ENCODE measurements around the gene NSUN5. TPM values are rescaled to one million over a fixed set of nuclear protein-coding genes. Genes with fewer than 3 reads are reported as not detected.
"Not testable (repeated sequence)": the region's sequence is repeated elsewhere in the genome, so short reads cannot be mapped to it uniquely, and the experiment has no call there.

NSUN5 gene
- total RNA-seq, 4 donors from 2014 or later = 31.4 to 39.7 (median 35.0) TPM

- TF ChIP-seq, protein P1, sequence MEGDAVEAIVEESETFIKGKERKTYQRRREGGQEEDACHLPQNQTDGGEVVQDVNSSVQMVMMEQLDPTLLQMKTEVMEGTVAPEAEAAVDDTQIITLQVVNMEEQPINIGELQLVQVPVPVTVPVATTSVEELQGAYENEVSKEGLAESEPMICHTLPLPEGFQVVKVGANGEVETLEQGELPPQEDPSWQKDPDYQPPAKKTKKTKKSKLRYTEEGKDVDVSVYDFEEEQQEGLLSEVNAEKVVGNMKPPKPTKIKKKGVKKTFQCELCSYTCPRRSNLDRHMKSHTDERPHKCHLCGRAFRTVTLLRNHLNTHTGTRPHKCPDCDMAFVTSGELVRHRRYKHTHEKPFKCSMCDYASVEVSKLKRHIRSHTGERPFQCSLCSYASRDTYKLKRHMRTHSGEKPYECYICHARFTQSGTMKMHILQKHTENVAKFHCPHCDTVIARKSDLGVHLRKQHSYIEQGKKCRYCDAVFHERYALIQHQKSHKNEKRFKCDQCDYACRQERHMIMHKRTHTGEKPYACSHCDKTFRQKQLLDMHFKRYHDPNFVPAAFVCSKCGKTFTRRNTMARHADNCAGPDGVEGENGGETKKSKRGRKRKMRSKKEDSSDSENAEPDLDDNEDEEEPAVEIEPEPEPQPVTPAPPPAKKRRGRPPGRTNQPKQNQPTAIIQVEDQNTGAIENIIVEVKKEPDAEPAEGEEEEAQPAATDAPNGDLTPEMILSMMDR (IDR thresholded peaks at IDR 0.05) = no peak
- TF ChIP-seq POLR2A (IDR thresholded peaks at IDR 0.05) = no peak
- no peak overlapping the region for H3K4me3 ChIP-seq (ENCODE audit: low read depth, poor library complexity, severe bottlenecking)
- intact Hi-C loops (cut with DNase I; ENCODE audit: low total_unique reads) = no loop called here
- DNase-seq (ENCODE audit: low spot score in 2 of 2) = no peak
- WGBS, 2 donors = 65 to 68% methylated on average over 6 of the region's 6 CpGs
These were observed 22.1 kb upstream of the NSUN5 start for GRCh38 chr7:73330772-73331171.

DNA sequence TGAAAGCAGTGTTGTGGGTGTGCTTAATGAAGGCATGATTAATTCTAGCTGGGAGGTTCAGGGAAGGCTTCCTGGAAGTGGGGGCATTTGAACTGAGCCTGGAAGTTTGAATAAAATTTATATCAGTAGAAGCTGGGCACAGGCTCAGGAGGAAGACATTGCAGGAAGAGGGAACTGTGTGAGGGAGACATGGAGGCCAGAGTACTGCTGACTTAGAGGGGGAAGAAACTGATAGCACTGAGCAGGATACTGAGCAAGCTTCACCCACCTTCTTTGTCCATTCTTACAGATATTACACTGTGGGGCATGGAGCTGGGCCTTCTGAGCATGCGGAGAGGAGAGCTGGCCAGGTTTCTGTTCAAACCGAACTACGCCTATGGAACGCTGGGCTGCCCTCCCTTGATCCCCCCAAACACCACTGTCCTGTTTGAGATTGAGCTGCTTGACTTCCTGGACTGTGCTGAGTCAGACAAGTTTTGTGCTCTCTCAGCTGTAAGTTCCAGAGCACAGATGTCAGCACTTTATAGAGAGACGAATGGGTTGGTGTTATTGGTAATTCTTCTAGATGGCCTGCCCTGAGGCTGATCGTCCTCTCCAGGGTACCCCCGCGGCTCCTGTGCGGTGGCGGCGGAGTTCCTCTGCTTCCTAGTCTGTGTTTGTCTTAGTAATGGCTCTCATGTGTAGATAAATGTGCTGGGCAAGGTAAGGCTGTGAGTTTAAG lies 21.4 kb upstream of the NSUN5 start:
- no peak overlapping the region for H3K4me3 ChIP-seq (ENCODE audit: low read depth, poor library complexity, severe bottlenecking)
- WGBS, 2 donors = 38 to 42% methylated on average over 11 of the region's 11 CpGs
- TF ChIP-seq, protein P1 (IDR thresholded peaks at IDR 0.05) = no peak
- no peak for TF ChIP-seq POLR2A (IDR thresholded peaks at IDR 0.05)
- DNase-seq (ENCODE audit: low spot score in 2 of 2) = no peak
- intact Hi-C loops (cut with DNase I; ENCODE audit: low total_unique reads) = no loop called here

- WGBS, 2 donors = 92 to 97% methylated on average over 10 of the region's 10 CpGs
- intact Hi-C loops (cut with DNase I; ENCODE audit: low total_unique reads) = no loop called here
- no peak for TF ChIP-seq POLR2A (IDR thresholded peaks at IDR 0.05)
- TF ChIP-seq, protein P1 (IDR thresholded peaks at IDR 0.05) = no peak
- DNase-seq (ENCODE audit: low spot score in 2 of 2) = no peak
- no peak overlapping the region for H3K4me3 ChIP-seq (ENCODE audit: low read depth, poor library complexity, severe bottlenecking)
These were observed 20.1 kb upstream of the NSUN5 start for GRCh38 chr7:73328696-73329095.

GRCh38 chr7:73327922-73328321 lies 19.3 kb upstream of the NSUN5 start, which contains the start of the genes FKBP6 and TRIM50:
FKBP6 (plus strand) TSS chr7:73328161; CDS start chr7:73328429, 268 bp downstream.
TRIM50 (minus strand) TSS chr7:73328082; CDS start chr7:73324787, 3,295 bp downstream.
- intact Hi-C loops (cut with DNase I; ENCODE audit: low total_unique reads); DNase-seq (ENCODE audit: low spot score in 2 of 2); H3K4me3 ChIP-seq (ENCODE audit: low read depth, poor library complexity, severe bottlenecking): not testable (repeated sequence)
- WGBS, 2 donors = 94% methylated on average over 40 to 43 of the region's 43 CpGs

- DNase-seq (ENCODE audit: low spot score in 2 of 2); H3K4me3 ChIP-seq (ENCODE audit: low read depth, poor library complexity, severe bottlenecking); intact Hi-C loops (cut with DNase I; ENCODE audit: low total_unique reads): not testable (repeated sequence)
- WGBS, 2 donors = 77 to 94% methylated on average over 10 to 13 of the region's 13 CpGs
These were observed 18.8 kb upstream of the NSUN5 start for GRCh38 chr7:73327449-73327848.

- 87 to 95% methylated on average over 5 to 6 of the region's 6 CpGs for WGBS, 2 donors
- intact Hi-C loops (cut with DNase I; ENCODE audit: low total_unique reads); H3K4me3 ChIP-seq (ENCODE audit: low read depth, poor library complexity, severe bottlenecking); DNase-seq (ENCODE audit: low spot score in 2 of 2): not testable (repeated sequence)
These were observed 16.8 kb upstream of the NSUN5 start for GRCh38 chr7:73325424-73325823.

DNA sequence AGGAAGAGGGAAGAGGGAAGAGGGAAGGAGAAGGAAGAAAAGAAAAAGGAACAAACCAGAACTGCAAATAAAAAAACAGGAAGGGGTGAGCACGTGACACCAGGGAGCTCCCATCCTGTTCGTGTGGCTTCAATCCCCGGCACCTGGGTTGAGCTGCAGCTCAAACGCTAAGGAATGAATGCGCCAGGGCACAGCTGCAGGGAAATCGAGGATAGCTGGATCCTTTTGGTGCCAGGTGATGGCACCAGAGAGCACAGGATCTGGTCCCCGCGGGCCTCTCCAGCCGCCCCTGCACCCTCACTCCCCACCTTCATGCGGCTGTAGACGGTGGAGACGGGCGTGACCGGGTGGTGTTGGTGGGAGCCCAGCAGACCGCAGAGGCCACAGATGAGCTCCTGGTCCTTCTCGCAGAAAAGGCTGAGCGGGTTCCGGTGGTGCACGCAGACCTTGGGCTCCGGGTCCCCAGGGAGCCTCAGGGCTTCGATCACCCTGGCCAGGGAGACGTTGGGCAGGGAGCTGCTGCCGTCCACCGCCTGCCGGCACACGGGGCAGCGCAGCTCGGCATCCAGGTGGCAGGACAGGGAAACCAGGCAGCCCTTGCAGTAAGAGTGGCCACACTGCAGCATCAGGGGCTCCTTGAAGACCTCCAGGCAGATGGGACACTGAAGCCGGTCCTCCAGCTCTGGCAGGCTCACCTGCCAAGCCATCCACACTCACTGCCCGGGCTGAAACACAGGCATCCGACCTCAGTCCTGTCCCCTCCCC lies 15.6 kb upstream of the NSUN5 start:
- intact Hi-C loops (cut with DNase I; ENCODE audit: low total_unique reads); H3K4me3 ChIP-seq (ENCODE audit: low read depth, poor library complexity, severe bottlenecking): not testable (repeated sequence)
- 25% methylated on average over 12 to 29 of the region's 31 CpGs for WGBS, 2 donors
- peak in 1 of 2 donors; percentile 20 for DNase-seq (ENCODE audit: low spot score in 2 of 2)

- intact Hi-C loops (cut with DNase I; ENCODE audit: low total_unique reads); H3K4me3 ChIP-seq (ENCODE audit: low read depth, poor library complexity, severe bottlenecking); DNase-seq (ENCODE audit: low spot score in 2 of 2): not testable (repeated sequence)
- WGBS, 2 donors = 77 to 78% methylated on average over 5 of the region's 5 CpGs
These were observed 14.9 kb upstream of the NSUN5 start for GRCh38 chr7:73323434-73324080.

- WGBS, 2 donors = 73 to 84% methylated on average over 8 to 9 of the region's 9 CpGs
- intact Hi-C loops (cut with DNase I; ENCODE audit: low total_unique reads); DNase-seq (ENCODE audit: low spot score in 2 of 2); H3K4me3 ChIP-seq (ENCODE audit: low read depth, poor library complexity, severe bottlenecking): not testable (repeated sequence)
These were observed 11.4 kb upstream of the NSUN5 start for GRCh38 chr7:73320009-73320408.

GRCh38 chr7:73319541-73319940 lies 10.9 kb upstream of the NSUN5 start:
- 69 to 78% methylated on average over 7 to 9 of the region's 9 CpGs for WGBS, 2 donors
- DNase-seq (ENCODE audit: low spot score in 2 of 2); intact Hi-C loops (cut with DNase I; ENCODE audit: low total_unique reads); H3K4me3 ChIP-seq (ENCODE audit: low read depth, poor library complexity, severe bottlenecking): not testable (repeated sequence)

DNA sequence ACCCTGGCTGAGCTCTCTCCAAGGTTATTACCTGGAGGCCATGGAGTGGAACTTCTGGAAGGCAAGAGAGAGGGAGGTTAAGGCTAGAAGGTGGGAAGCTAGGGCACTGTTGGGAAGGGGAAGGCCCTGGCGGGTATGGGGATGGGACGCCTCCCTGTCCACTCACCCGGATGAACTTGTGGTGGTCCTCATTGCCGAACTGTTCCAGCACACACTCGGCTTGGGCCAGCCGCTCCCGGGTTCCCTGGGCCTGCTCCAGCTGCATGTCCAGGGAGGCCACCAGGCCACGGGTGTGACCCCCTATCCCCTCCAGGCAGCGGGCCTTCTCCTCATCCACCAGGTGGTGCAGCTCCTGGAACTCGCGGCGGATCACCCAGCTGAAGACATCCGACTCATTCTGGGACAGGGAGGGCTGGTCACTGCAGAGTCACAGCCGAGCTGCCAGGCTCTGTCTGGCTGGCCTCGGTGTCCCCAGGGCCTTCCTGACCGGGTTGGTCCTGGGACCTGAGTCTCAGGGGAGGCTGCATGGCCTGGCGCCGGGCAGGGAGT lies 10.1 kb upstream of the NSUN5 start:
- WGBS, 2 donors = 80 to 81% methylated on average over 4 to 18 of the region's 18 CpGs
- intact Hi-C loops (cut with DNase I; ENCODE audit: low total_unique reads); DNase-seq (ENCODE audit: low spot score in 2 of 2): not testable (repeated sequence)

More for the DNA sequence above, 10.1 kb upstream of the NSUN5 start:
- H3K4me3 ChIP-seq (ENCODE audit: low read depth, poor library complexity, severe bottlenecking) = not testable (repeated sequence)

Measured in lower leg skin (tissue), 4 donors.